Tibial artery (tissue), 4 donors: Measurements from ENCODE around the gene HYCC1.

Source experiments
- DNase-seq, 2 donors: peaks; one replicate each; pipeline ENCODE4 v3.0.0-alpha.2; 2019
- H3K27ac ChIP-seq, 2 donors: fragments of 200-600 bp; sonication (generic) in 1 of 2; 1 replicate in 1 of 2; 2 replicates in 1 of 2; pipeline ENCODE4 v1.5.1; 2018 to 2019; ENCODE audit warnings: mild to moderate bottlenecking in 1 of 2
- H3K27me3 ChIP-seq, 2 donors: fragments of 200-600 bp; sonication (generic) in 1 of 2; one replicate each; pipeline versions ENCODE4 v1.5.1 to v1.6.0; 2016 to 2019
- H3K36me3 ChIP-seq, 3 donors: fragments of 200-600 bp; sonication (generic) in 2 of 3; one replicate each; pipeline ENCODE4 v1.5.1; 2016 to 2019; ENCODE audit warnings: mild to moderate bottlenecking in 2 of 3
- H3K4me1 ChIP-seq, 4 donors: fragments of 200-600 bp; sonication (generic) in 2 of 4; 1 replicate in 3 of 4; 2 replicates in 1 of 4; pipeline ENCODE4 v1.5.1; 2016 to 2019
- H3K4me3 ChIP-seq, 2 donors: fragments of 200-600 bp; sonication (generic) in 1 of 2; 1 replicate in 1 of 2; 2 replicates in 1 of 2; pipeline ENCODE4 v1.5.1; 2018 to 2019; ENCODE audit warnings: mild to moderate bottlenecking in 2 of 2
- H3K9me3 ChIP-seq, 3 donors: fragments of 200-600 bp; sonication (generic) in 1 of 3; one replicate each; pipeline ENCODE4 v1.5.1; 2016 to 2019
- intact Hi-C: fragments of 100-400 bp; cut with DNase I; formaldehyde crosslinking; loops from one replicate; pipeline ENCODE4 v1.15.0; 2023; ENCODE audit warnings: low total_unique reads
- TF ChIP-seq, protein P1 (sequence below), 2 experiments: fragments of 200-600 bp in 1 of 2; fragments of 450-650 bp in 1 of 2; IDR thresholded peaks; one replicate each; pipeline ENCODE4 v1.5.1; 2017 to 2019; ENCODE audit warnings: antibody characterized with exemption in 2 of 2, mild to moderate bottlenecking in 1 of 2, moderate library complexity in 1 of 2

Gene HYCC1

GRCh38 chr7:23002698-23003097 is 11.2 kb downstream of the HYCC1 start:
- intact Hi-C loops: no loop called here
- no peak for DNase-seq
- no peaks in the 10 kb centered on the region for H3K27me3 ChIP-seq
- no peak overlapping the region for H3K4me3 ChIP-seq
- H3K27ac ChIP-seq: peak overlapping the region; percentile 31 to 53
- TF ChIP-seq, protein P1, sequence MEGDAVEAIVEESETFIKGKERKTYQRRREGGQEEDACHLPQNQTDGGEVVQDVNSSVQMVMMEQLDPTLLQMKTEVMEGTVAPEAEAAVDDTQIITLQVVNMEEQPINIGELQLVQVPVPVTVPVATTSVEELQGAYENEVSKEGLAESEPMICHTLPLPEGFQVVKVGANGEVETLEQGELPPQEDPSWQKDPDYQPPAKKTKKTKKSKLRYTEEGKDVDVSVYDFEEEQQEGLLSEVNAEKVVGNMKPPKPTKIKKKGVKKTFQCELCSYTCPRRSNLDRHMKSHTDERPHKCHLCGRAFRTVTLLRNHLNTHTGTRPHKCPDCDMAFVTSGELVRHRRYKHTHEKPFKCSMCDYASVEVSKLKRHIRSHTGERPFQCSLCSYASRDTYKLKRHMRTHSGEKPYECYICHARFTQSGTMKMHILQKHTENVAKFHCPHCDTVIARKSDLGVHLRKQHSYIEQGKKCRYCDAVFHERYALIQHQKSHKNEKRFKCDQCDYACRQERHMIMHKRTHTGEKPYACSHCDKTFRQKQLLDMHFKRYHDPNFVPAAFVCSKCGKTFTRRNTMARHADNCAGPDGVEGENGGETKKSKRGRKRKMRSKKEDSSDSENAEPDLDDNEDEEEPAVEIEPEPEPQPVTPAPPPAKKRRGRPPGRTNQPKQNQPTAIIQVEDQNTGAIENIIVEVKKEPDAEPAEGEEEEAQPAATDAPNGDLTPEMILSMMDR (IDR thresholded peaks at IDR 0.05): no peak
- H3K4me1 ChIP-seq: peaks cover 0 to 52% (median 15%) of the 10 kb centered on the region in 4 donors
- no peaks in the 10 kb centered on the region for H3K9me3 ChIP-seq
- no peaks in the 10 kb centered on the region for H3K36me3 ChIP-seq

DNA sequence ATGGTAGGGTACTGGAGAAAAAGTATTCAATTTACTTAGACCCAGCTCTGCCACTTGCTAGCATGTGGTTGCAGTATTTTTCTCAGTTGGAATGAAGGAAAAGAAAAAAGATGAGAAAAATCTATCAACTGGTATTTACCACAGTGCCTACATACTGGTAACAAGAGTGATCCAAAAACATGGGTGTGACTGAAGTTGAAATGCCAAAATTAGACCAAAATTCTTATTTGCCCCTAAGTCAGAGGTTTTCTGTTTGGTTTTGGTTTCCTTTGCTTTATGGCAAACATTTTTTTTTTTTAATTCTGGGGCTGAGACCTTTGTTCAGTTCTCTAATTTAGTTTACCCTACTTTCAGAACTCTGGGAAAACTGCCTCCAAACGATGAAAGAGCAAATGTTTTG is 12.3 kb downstream of the HYCC1 start:
- Histone ChIP-seq H3K4me1 (peaks cover 0 to 58% (median 13%) of the 10 kb centered on the region in 4 donors), H3K36me3 (no peaks in the 10 kb centered on the region), H3K27ac (peak overlapping the region in 1 of 2 donors; percentile 1), H3K27me3 (no peaks in the 10 kb centered on the region), H3K4me3 (no peak overlapping the region), H3K9me3 (no peaks in the 10 kb centered on the region)
- intact Hi-C loops: no loop called here
- TF ChIP-seq, protein P1 (IDR thresholded peaks at IDR 0.05): no peak
- DNase-seq: no peak

GRCh38 chr7:23000597-23001360 is 13.2 kb downstream of the HYCC1 start:
- peaks cover 0 to 58% (median 13%) of the 10 kb centered on the region in 4 donors for H3K4me1 ChIP-seq
- intact Hi-C loops: no loop called here
- DNase-seq: no peak

GRCh38 chr7:22998519-22998896 is 15.4 kb downstream of the HYCC1 start:
- TF ChIP-seq, protein P1 (IDR thresholded peaks at IDR 0.05): no peak
- H3K4me1 ChIP-seq: peaks cover 0 to 48% (median 13%) of the 10 kb centered on the region in 4 donors
- intact Hi-C loops: no loop called here
- no peaks in the 10 kb centered on the region for H3K36me3 ChIP-seq
- no peak overlapping the region for H3K4me3 ChIP-seq
- no peaks in the 10 kb centered on the region for H3K27me3 ChIP-seq
- no peak overlapping the region for H3K27ac ChIP-seq
- no peak for DNase-seq
- no peaks in the 10 kb centered on the region for H3K9me3 ChIP-seq

More at GRCh38 chr7:23000597-23001360, 13.2 kb downstream of the HYCC1 start:
- Histone ChIP-seq H3K27ac (no peak overlapping the region), H3K27me3 (no peaks in the 10 kb centered on the region), H3K4me3 (no peak overlapping the region), H3K9me3 (no peaks in the 10 kb centered on the region), H3K36me3 (no peaks in the 10 kb centered on the region)
- TF ChIP-seq, protein P1 (IDR thresholded peaks at IDR 0.05): no peak

DNA sequence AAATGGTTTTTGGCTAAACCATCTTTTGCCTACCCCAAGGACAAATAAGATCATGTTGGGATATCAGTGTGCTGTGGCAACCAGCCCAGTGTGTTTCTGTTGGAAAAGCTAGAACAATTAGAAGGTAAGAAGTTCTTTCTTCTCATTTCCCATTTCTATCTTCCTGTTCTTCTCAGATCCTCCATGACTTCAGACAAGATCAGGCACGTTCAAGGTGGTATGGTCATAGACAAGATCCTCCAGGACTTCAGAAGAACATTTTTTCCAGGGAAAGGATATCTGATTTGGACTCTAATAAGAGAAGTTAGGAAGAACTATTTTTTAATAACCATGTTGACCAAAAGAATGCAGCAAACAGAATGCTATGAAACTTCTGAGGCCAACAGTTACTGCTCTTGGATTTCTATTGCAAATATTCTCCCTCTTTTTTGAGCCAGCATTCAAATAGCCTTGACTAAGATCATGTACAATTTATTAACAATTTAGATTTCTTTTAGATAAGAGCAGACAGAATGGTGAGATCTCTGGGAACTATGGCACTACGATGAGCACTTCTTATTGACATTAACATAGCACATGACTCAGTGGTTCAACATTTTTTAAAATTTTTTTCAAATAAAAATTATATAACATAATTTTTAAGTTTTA is 15.9 kb downstream of the HYCC1 start:
- no peak overlapping the region for H3K27ac ChIP-seq
- H3K27me3 ChIP-seq: no peaks in the 10 kb centered on the region
- H3K9me3 ChIP-seq: no peaks in the 10 kb centered on the region
- H3K4me3 ChIP-seq: no peak overlapping the region
- TF ChIP-seq, protein P1 (IDR thresholded peaks at IDR 0.05): no peak
- no peaks in the 10 kb centered on the region for H3K36me3 ChIP-seq
- peaks cover 0 to 42% (median 12%) of the 10 kb centered on the region in 4 donors for H3K4me1 ChIP-seq
- DNase-seq: no peak
- intact Hi-C loops: no loop called here
